ENCODE data around the gene MRPL48. TPM values are rescaled to one million over a fixed set of nuclear protein-coding genes. Genes with fewer than 3 reads are reported as not detected.
A peak's percentile ranks its signal among the peaks of the same experiment; 100 is the strongest.
"Not testable (repeated sequence)": the region's sequence is repeated elsewhere in the genome, so short reads cannot be mapped to it uniquely, and the experiment has no call there.

The MRPL48 gene
- total and polyA plus RNA-seq, 4 donors: 12.6 to 34.1 (median 20.0) TPM

GRCh38 chr11:73770811-73771210 lies 16.9 kb upstream of the MRPL48 start:
- not testable (repeated sequence) for DNase-seq (ENCODE audit: low spot score); H3K9ac ChIP-seq (ENCODE audit: low read depth in 1 of 2, low read length in 2 of 2); H3K9me3 ChIP-seq (ENCODE audit: control insufficient read depth in 4 of 4, low read length in 3 of 4); H3K36me3 ChIP-seq (ENCODE audit: control insufficient read depth in 4 of 4, insufficient read depth in 3 of 4, low read depth in 1 of 4, low read length in 3 of 4); H3K4me3 ChIP-seq (ENCODE audit: low read depth in 1 of 3, low read length in 3 of 3); H3K27ac ChIP-seq (ENCODE audit: low read depth in 1 of 2, low read length in 2 of 2); H3K27me3 ChIP-seq (ENCODE audit: control insufficient read depth in 4 of 4, insufficient read depth in 4 of 4, low read length in 3 of 4); H3K4me1 ChIP-seq (ENCODE audit: control insufficient read depth in 4 of 4, insufficient read depth in 4 of 4, low read length in 3 of 4)
- WGBS: 93% methylated on average over 7 of the region's 7 CpGs

- Histone ChIP-seq H3K4me3 (ENCODE audit: low read depth in 1 of 3, low read length in 3 of 3) (peak overlapping the region; percentile 47 to 76 (median 52)), H3K36me3 (ENCODE audit: control insufficient read depth in 4 of 4, insufficient read depth in 3 of 4, low read depth in 1 of 4, low read length in 3 of 4) (no peaks in the 10 kb centered on the region), H3K4me1 (ENCODE audit: control insufficient read depth in 4 of 4, insufficient read depth in 4 of 4, low read length in 3 of 4) (no peaks in the 10 kb centered on the region), H3K27me3 (ENCODE audit: control insufficient read depth in 4 of 4, insufficient read depth in 4 of 4, low read length in 3 of 4) (no peaks in the 10 kb centered on the region), H3K9ac (ENCODE audit: low read depth in 1 of 2, low read length in 2 of 2) (peak overlapping the region; percentile 59 to 99), H3K9me3 (ENCODE audit: control insufficient read depth in 4 of 4, low read length in 3 of 4) (no peaks in the 10 kb centered on the region), H3K27ac (ENCODE audit: low read depth in 1 of 2, low read length in 2 of 2) (peak overlapping the region; percentile 75 to 95)
- peak; percentile 96 for DNase-seq (ENCODE audit: low spot score)
- TF ChIP-seq NR2F2 (IDR thresholded peaks at IDR 0.05): peak; percentile 64
- peak; percentile 100 for TF ChIP-seq JUND (IDR thresholded peaks at IDR 0.05)
- peak; percentile 88 to 92 for TF ChIP-seq RXRA (IDR thresholded peaks at IDR 0.05)
- TF ChIP-seq FOXA2 (IDR thresholded peaks at IDR 0.05): peak; percentile 29
- TF ChIP-seq HNF4A (conservative IDR thresholded peaks at IDR 0.05): peak; percentile 96 to 99
- TF ChIP-seq ATF3 (IDR thresholded peaks at IDR 0.05): peak; percentile 96
- no peak for TF ChIP-seq FOXA1 (IDR thresholded peaks at IDR 0.05)
- peak; percentile 68 for TF ChIP-seq TAF1 (conservative IDR thresholded peaks at IDR 0.05)
- peak; percentile 96 for TF ChIP-seq MAX (IDR thresholded peaks at IDR 0.05)
- TF ChIP-seq EGR1 (IDR thresholded peaks at IDR 0.05; ENCODE audit: low read depth in 2 of 2): no peak
- peak in 1 of 2 donors; percentile 80 for TF ChIP-seq GABPA (IDR thresholded peaks at IDR 0.05 in 1 of 2, conservative IDR thresholded peaks at IDR 0.05 in 1 of 2)
- TF ChIP-seq REST (IDR thresholded peaks at IDR 0.05): peak; percentile 87
- peak; percentile 87 for TF ChIP-seq HNF4G (IDR thresholded peaks at IDR 0.05)
- peak in 1 of 2 donors; percentile 57 for TF ChIP-seq RAD21 (IDR thresholded peaks at IDR 0.05)
- peak; percentile 98 for TF ChIP-seq SP1 (IDR thresholded peaks at IDR 0.05)
- peak; percentile 100 for TF ChIP-seq YY1 (IDR thresholded peaks at IDR 0.05)
- peak; percentile 90 for TF ChIP-seq ZBTB33 (IDR thresholded peaks at IDR 0.05)
- TF ChIP-seq CTCF (IDR thresholded peaks at IDR 0.05; ENCODE audit: low read depth, low read length, missing input control): no peak
- WGBS: under 1% methylated on average over 30 of the region's 30 CpGs
These were observed 8.4 kb upstream of the MRPL48 start for GRCh38 chr11:73779084-73779902.
